ENCODE results near the gene STK11.

DNA sequence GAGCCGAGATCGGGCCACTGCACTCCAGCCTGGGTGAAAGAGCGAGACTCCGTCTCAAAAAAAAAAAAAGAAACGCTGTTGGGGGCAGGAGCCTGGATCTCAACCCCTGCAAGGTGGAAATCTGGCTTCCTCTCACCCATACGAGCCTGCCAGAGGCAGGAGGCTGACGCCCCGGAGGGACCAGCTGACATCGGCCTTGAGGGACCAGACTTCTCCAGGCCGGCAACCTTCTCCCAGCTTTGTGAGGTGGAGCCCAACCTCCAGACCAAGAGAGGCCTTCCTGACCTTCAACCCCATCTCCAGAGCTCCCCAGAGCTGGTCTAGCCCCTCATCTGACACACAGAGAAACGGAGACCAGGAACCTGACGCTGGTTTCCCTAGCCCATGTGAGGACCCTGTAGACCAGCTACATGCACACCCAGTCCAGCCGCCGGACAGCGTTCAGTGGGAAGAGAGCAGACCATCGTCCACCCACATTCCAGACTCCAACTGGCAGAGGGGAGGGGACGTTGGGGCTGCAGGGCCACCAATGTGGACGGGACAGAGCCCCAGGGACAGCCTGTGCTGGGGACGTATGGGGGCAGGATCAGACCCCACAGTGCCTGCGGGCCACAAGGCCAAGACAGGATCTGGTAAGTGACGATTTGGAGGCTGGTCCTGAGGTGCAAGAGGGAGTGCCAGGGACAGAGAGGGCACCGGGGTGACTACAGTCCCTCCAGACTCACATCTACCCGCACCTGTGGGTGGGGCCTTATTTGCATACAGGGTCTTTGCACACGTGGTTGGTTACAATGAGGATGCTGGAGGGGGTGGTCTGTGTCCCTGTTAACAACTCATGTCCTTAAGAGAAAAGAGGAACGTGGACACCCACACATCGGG is 42.9 kb upstream of the STK11 start:
- TF ChIP-seq, protein P1, sequence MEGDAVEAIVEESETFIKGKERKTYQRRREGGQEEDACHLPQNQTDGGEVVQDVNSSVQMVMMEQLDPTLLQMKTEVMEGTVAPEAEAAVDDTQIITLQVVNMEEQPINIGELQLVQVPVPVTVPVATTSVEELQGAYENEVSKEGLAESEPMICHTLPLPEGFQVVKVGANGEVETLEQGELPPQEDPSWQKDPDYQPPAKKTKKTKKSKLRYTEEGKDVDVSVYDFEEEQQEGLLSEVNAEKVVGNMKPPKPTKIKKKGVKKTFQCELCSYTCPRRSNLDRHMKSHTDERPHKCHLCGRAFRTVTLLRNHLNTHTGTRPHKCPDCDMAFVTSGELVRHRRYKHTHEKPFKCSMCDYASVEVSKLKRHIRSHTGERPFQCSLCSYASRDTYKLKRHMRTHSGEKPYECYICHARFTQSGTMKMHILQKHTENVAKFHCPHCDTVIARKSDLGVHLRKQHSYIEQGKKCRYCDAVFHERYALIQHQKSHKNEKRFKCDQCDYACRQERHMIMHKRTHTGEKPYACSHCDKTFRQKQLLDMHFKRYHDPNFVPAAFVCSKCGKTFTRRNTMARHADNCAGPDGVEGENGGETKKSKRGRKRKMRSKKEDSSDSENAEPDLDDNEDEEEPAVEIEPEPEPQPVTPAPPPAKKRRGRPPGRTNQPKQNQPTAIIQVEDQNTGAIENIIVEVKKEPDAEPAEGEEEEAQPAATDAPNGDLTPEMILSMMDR (IDR thresholded peaks at IDR 0.05 in 8 of 11, conservative IDR thresholded peaks at IDR 0.05 in 3 of 11): no peak
- TF ChIP-seq POLR2A (IDR thresholded peaks at IDR 0.05) (no peak), POLR2AphosphoS5 (IDR thresholded peaks at IDR 0.05) (no peak)
